Astrocyte of the spinal cord (primary cell): ENCODE measurements around the gene RPUSD1.
"Not testable (repeated sequence)": the region's sequence is repeated elsewhere in the genome, so short reads cannot be mapped to it uniquely, and the experiment has no call there.

ENCODE experiments used
- DNase-seq: peaks from one replicate; pipeline ENCODE4 v3.0.0; 2011; ENCODE audit warnings: low read depth, low spot score
- H3K4me3 ChIP-seq: 2 replicates; pipeline ENCODE4 v1.5.1; 2011; ENCODE audit warnings: low read depth, mild to moderate bottlenecking, low read length, moderate library complexity
- CTCF ChIP-seq: IDR thresholded peaks from 2 replicates; pipeline ENCODE4 v1.5.1; 2012; ENCODE audit warnings: low read depth, mild to moderate bottlenecking, low read length, inconsistent platforms
- in situ Hi-C: cut with HindIII; loops from 2 replicates; pipeline ENCODE4 v1.10.0; 2017; ENCODE audit warnings: low sequenced_read_pairs

The RPUSD1 gene

GRCh38 chr16:759110-759910 is 28.9 kb downstream of the RPUSD1 start:
- TF ChIP-seq CTCF: no peak
- DNase-seq: no peak
- H3K4me3 ChIP-seq: no peak overlapping the region
- in situ Hi-C loops: no loop called here

- TF ChIP-seq CTCF: no peak
- in situ Hi-C loops: no loop called here
- no peak for DNase-seq
- H3K4me3 ChIP-seq: no peak overlapping the region
Observed at GRCh38 chr16:756428-756827, 31.8 kb downstream of the RPUSD1 start.

- no peak overlapping the region for H3K4me3 ChIP-seq
- no peak for DNase-seq
- in situ Hi-C loops: no loop called here
- TF ChIP-seq CTCF: no peak
Observed at GRCh38 chr16:754656-755055, 33.5 kb downstream of the RPUSD1 start.

GRCh38 chr16:754121-754607 is 34.0 kb downstream of the RPUSD1 start:
- DNase-seq, H3K4me3 ChIP-seq, in situ Hi-C loops: not testable (repeated sequence)

- in situ Hi-C loops: no loop called here
- no peak for DNase-seq
- H3K4me3 ChIP-seq: no peak overlapping the region
- TF ChIP-seq CTCF: no peak
Observed at GRCh38 chr16:752007-752312, 36.2 kb downstream of the RPUSD1 start.

GRCh38 chr16:751152-752006 is 36.8 kb downstream of the RPUSD1 start:
- no peak overlapping the region for H3K4me3 ChIP-seq
- no peak for DNase-seq
- in situ Hi-C loops: no loop called here
- no peak for TF ChIP-seq CTCF

- in situ Hi-C loops: no loop called here
- no peak for DNase-seq
- TF ChIP-seq CTCF: no peak
- H3K4me3 ChIP-seq: no peak overlapping the region
Observed at GRCh38 chr16:750485-750884, 37.7 kb downstream of the RPUSD1 start.
